Upper lobe of right lung (tissue), 1 donor: ENCODE results near the gene SPCS3. TPM values are rescaled to one million over a fixed set of nuclear protein-coding genes. Genes with fewer than 3 reads are reported as not detected.

ENCODE experiments used
- ATAC-seq: fragments of 200-7000 bp; cut with Tn5 transposase; one replicate; pipeline ENCODE4 v1.9.1; 2020; ENCODE audit warnings: mild to moderate bottlenecking, moderate library complexity
- DNase-seq: peaks from one replicate; pipeline ENCODE4 v3.0.0-alpha.2; 2020
- H3K27ac ChIP-seq: fragments of 200-600 bp; one replicate; pipeline ENCODE4 v1.8.0; 2022
- H3K27me3 ChIP-seq: fragments of 200-600 bp; one replicate; pipeline ENCODE4 v1.8.0; 2022; ENCODE audit warnings: mild to moderate bottlenecking
- H3K36me3 ChIP-seq: fragments of 200-600 bp; one replicate; pipeline ENCODE4 v1.8.0; 2022
- H3K4me1 ChIP-seq: fragments of 200-600 bp; one replicate; pipeline ENCODE4 v1.8.0; 2022
- H3K4me3 ChIP-seq: fragments of 200-600 bp; one replicate; pipeline ENCODE4 v1.8.0; 2022; ENCODE audit warnings: mild to moderate bottlenecking
- H3K9me3 ChIP-seq: fragments of 200-600 bp; one replicate; pipeline ENCODE4 v1.8.0; 2022
- intact Hi-C: fragments of 100-400 bp; cut with DNase I; formaldehyde crosslinking; loops from one replicate; pipeline ENCODE4 v1.11.0; 2022
- total RNA-seq: library from RNA; stranded (reverse); fragmentation: NEBNext Ultra II Directional; extraction: Animal tissue kit (Norgen Biotek cat#: 25700); gene quantifications from one replicate; pipeline ENCODE4 v1.2.1, GENCODE V29; 2021
- TF ChIP-seq, protein P1 (sequence below): fragments of 200-600 bp; IDR thresholded peaks from one replicate; pipeline ENCODE4 v1.8.0; 2022; ENCODE audit warnings: antibody characterized with exemption
- donor health status: DM: no; HTN: yes; CAD: no; lungs with severe emphysema.

The SPCS3 gene
- total RNA-seq, 1 donor from 2014 or later = 151 TPM

DNA sequence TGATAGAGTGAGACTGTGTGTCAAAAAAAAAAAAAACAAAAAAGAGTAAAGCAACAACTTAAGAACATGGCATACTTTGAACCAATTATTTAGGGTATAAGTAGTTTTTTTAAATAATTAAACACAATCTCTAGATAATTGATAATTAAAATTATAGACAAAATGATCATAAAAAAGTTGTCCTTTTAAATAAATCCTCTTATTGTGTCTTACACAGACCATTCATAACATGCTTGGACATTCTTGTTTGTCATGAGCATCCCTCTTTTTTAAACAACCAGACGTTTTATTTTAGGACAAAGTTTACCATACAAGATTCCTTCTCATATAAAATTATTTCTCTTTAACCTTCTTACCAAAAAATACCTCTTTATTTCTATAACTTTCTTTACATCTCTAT is 35.1 kb downstream of the SPCS3 start:
- intact Hi-C loops = no loop called here
- H3K9me3 ChIP-seq = no peaks in the 10 kb centered on the region
- H3K27me3 ChIP-seq = no peaks in the 10 kb centered on the region
- H3K27ac ChIP-seq = no peak overlapping the region
- H3K4me3 ChIP-seq = no peak overlapping the region
- no peaks in the 10 kb centered on the region for H3K4me1 ChIP-seq
- ATAC-seq = no peak
- H3K36me3 ChIP-seq = no peaks in the 10 kb centered on the region
- DNase-seq = no peak
- TF ChIP-seq, protein P1, sequence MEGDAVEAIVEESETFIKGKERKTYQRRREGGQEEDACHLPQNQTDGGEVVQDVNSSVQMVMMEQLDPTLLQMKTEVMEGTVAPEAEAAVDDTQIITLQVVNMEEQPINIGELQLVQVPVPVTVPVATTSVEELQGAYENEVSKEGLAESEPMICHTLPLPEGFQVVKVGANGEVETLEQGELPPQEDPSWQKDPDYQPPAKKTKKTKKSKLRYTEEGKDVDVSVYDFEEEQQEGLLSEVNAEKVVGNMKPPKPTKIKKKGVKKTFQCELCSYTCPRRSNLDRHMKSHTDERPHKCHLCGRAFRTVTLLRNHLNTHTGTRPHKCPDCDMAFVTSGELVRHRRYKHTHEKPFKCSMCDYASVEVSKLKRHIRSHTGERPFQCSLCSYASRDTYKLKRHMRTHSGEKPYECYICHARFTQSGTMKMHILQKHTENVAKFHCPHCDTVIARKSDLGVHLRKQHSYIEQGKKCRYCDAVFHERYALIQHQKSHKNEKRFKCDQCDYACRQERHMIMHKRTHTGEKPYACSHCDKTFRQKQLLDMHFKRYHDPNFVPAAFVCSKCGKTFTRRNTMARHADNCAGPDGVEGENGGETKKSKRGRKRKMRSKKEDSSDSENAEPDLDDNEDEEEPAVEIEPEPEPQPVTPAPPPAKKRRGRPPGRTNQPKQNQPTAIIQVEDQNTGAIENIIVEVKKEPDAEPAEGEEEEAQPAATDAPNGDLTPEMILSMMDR = no peak

DNA sequence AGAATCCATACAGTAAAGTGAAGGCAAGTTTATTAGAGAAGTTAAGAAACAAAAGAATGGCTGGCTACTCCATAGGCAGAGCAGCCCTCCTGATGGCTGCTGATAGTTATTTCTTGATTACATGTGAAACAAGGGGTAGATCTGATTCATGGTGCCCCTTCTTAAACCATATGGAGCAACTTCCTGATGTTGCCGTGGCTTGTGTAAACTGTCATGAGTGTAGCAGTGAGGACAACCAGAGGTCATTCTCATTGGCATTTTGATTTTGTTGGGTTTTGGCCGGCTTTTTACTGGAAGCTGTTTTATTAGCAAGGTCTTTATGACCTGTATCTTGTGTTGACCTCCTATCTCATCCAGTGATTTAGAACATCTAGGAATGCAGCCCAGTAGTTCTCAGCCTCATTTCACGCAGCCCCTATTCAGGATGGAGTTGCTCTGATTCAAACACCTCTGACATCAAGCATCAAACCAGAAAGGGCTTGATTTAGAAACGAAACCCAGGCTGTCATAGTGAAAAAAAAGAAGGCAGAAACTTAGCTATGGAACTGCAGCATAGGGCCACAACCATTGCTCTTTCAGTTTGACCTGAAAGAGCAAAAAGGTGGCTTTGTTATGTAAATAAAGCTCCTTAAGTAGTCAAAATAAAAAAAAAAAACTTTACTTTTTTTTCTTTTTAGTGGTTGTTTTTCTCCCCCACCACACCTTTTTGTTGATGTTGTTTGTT is 37.8 kb downstream of the SPCS3 start:
- ATAC-seq (no peak), DNase-seq (no peak)
- Histone ChIP-seq H3K27ac (no peak overlapping the region), H3K36me3 (no peaks in the 10 kb centered on the region), H3K4me3 (no peak overlapping the region), H3K9me3 (no peaks in the 10 kb centered on the region), H3K27me3 (no peaks in the 10 kb centered on the region), H3K4me1 (no peaks in the 10 kb centered on the region)
- TF ChIP-seq, protein P1 = no peak
- intact Hi-C loops = no loop called here

DNA sequence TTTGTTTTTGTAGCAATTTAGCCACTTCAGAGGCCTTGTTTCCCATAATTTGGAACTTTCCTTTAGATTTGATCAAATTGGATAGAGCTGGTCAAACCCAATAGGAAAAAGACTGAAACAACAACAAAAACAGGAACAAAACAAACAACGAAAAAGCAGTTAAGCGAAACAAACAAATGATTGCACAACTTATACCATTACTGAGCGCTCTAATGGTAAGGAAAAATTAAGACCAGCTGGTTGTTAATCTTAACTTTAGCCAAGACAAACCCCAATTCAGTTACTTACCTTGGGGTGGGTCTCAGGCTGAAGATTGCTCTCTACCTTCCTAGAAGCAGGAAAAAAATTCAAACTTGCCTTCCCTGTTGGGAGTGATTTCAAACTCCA is 38.3 kb downstream of the SPCS3 start:
- Histone ChIP-seq H3K4me1 (no peaks in the 10 kb centered on the region), H3K27me3 (no peaks in the 10 kb centered on the region), H3K36me3 (no peaks in the 10 kb centered on the region), H3K4me3 (no peak overlapping the region), H3K27ac (no peak overlapping the region), H3K9me3 (no peaks in the 10 kb centered on the region)
- TF ChIP-seq, protein P1 = no peak
- ATAC-seq = no peak
- intact Hi-C loops = no loop called here
- no peak for DNase-seq

DNA sequence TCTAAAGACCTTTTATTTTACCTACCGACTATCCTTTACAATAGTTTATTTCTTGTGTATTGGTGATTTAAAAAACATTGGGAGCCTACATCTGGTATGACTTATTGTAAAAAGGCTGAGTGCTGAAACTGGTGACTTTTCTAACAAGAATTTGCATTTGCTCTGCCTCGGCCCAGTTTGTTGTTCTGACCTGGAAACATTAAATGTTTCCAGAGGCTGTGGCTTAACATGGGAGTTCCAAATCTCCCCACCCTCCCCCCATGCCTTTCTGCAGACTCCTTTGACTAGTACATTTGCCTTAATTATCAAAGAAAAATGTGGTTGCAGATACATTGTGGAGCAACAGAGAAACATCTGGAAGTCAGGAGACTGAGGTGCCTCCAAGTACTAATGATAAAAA is 39.8 kb downstream of the SPCS3 start:
- DNase-seq = no peak
- intact Hi-C loops = no loop called here
- H3K4me3 ChIP-seq = no peak overlapping the region
- no peak for ATAC-seq
- no peaks in the 10 kb centered on the region for H3K36me3 ChIP-seq
- H3K27me3 ChIP-seq = no peaks in the 10 kb centered on the region
- H3K9me3 ChIP-seq = no peaks in the 10 kb centered on the region
- H3K27ac ChIP-seq = no peak overlapping the region
- TF ChIP-seq, protein P1 = no peak
- H3K4me1 ChIP-seq = no peaks in the 10 kb centered on the region

DNA sequence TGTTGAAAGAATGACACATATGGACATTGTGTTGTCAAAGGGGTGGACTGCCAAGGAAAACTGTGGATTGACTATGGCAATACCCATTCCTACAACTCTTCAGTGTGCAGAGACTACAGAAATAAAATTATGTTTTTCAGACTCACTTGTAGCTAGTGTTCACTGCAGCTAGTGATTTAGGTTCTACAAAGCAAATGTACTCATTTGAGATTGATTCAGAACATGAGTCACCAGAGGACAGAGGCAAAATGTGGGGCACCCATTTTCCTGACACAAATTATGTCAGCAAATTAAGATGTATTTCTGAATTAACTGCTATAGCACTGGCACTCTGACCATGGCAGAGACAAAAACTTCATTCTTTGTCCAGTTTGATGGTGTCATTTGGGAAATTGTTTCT is 40.7 kb downstream of the SPCS3 start:
- H3K4me3 ChIP-seq = no peak overlapping the region
- H3K27me3 ChIP-seq = no peaks in the 10 kb centered on the region
- DNase-seq (no peak), ATAC-seq (no peak)
- TF ChIP-seq, protein P1 = no peak
- H3K4me1 ChIP-seq = no peaks in the 10 kb centered on the region
- no peaks in the 10 kb centered on the region for H3K9me3 ChIP-seq
- no peak overlapping the region for H3K27ac ChIP-seq
- H3K36me3 ChIP-seq = no peaks in the 10 kb centered on the region
- intact Hi-C loops = no loop called here

DNA sequence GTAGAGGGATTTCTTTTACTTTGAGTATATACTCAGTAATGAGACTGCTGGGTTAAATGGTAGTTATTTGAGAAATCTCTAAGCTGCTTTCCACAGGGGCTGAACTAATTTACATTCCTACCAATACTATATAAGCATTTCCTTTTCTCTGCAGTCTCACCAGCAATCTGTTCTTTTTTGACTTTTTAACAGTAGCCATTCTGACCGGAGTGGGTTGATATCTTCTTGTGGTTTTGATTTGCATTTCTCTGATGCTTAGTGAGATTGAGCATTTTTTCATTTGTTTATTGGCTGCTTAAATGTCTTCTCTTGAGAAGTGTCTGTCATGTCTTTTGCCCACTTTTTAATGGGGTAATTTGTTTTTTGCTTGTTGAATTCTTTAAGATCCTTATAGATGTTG is 43.3 kb downstream of the SPCS3 start:
- no peak for DNase-seq
- no peak overlapping the region for H3K27ac ChIP-seq
- intact Hi-C loops = no loop called here
- H3K27me3 ChIP-seq = no peaks in the 10 kb centered on the region
- no peaks in the 10 kb centered on the region for H3K4me1 ChIP-seq
- no peaks in the 10 kb centered on the region for H3K36me3 ChIP-seq
- no peaks in the 10 kb centered on the region for H3K9me3 ChIP-seq
- ATAC-seq = no peak
- TF ChIP-seq, protein P1 = no peak
- H3K4me3 ChIP-seq = no peak overlapping the region
